SK-N-SH treated with all-trans-retinoic acid at 6 μM for 48 hours (cell line): ENCODE measurements around the gene JMJD8.

Source experiments
- ARNTL ChIP-seq: fragments of 450-650 bp; formaldehyde crosslinking; IDR thresholded peaks from 2 replicates; pipeline ENCODE4 v1.5.0; 2020; ENCODE audit warnings: low read depth, mild to moderate bottlenecking, moderate library complexity, borderline replicate concordance
- GLIS3 ChIP-seq: fragments of 250-450 bp; sonication (Bioruptor Pico); IDR thresholded peaks from 2 replicates; pipeline ENCODE4 v1.5.0; 2020; ENCODE audit warnings: mild to moderate bottlenecking, moderate library complexity
- ISL1 ChIP-seq: fragments of 250-450 bp; sonication (Bioruptor Pico); IDR thresholded peaks from 2 replicates; pipeline ENCODE4 v2.1.2; 2022; ENCODE audit warnings: mild to moderate bottlenecking, moderate library complexity
- OSR1 ChIP-seq: fragments of 250-450 bp; sonication (Bioruptor Pico); IDR thresholded peaks from 2 replicates; pipeline ENCODE4 v1.8.0; 2022; ENCODE audit warnings: moderate library complexity, mild to moderate bottlenecking, inconsistent platforms
- PATZ1 ChIP-seq: fragments of 250-450 bp; sonication (Bioruptor Pico); IDR thresholded peaks from 2 replicates; pipeline ENCODE4 v1.8.0; 2020; ENCODE audit warnings: mild to moderate bottlenecking, moderate library complexity, borderline replicate concordance
- PPARA ChIP-seq: fragments of 250-450 bp; sonication (Bioruptor Pico); IDR thresholded peaks from 2 replicates; pipeline ENCODE4 v1.5.0; 2020; ENCODE audit warnings: mild to moderate bottlenecking, borderline replicate concordance

- TF ChIP-seq ARNTL (no peak), GLIS3 (CRISPR knock-in tag) (no peak), PPARA (no peak), ISL1 (CRISPR knock-in tag) (no peak), OSR1 (CRISPR knock-in tag) (no peak), PATZ1 (CRISPR knock-in tag) (no peak)
Observed at GRCh38 chr16:666572-666971, 17.6 kb downstream of the JMJD8 start.
